A549 (cell line): ENCODE results near the gene B4GALT1. TPM values are rescaled to one million over a fixed set of nuclear protein-coding genes. Genes with fewer than 3 reads are reported as not detected.

Experiments
- ATAC-seq, 2 experiments: fragments of 200-7000 bp in 1 of 2; fragments of >200 bp in 1 of 2; cut with Nextera tagmentation in 1 of 2; cut with Tn5 transposase in 1 of 2; 3 replicates each; pipeline versions ENCODE4 v1.8.0 to v1.9.1; 2018 to 2020; ENCODE audit warnings: mild to moderate bottlenecking in 1 of 2, moderate library complexity in 1 of 2
- CTCF ChIA-PET: fragments of 300-600 bp; sonication (Branson Sonifier 250); formaldehyde crosslinking; extraction: SDS; loops from one replicate; lab custom pipeline; 2021; ENCODE audit warnings: antibody characterized with exemption, inconsistent platforms; lab: Yijun Ruan, JAX
- POLR2A ChIA-PET: fragments of 350-600 bp; formaldehyde crosslinking; extraction: SDS; loops from one replicate; lab custom pipeline; 2021; ENCODE audit warnings: antibody characterized with exemption, inconsistent platforms; lab: Yijun Ruan, JAX
- DNase-seq, 2 experiments: peaks; one replicate each; pipeline versions ENCODE4 v3.0.0 to v3.0.0-alpha.2; 2011 to 2016; ENCODE audit warnings: low read depth in 1 of 2, low spot score in 1 of 2
- FAIRE-seq: peaks from 2 replicates; lab custom pipeline; 2011; peaks lifted over from hg19 to GRCh38; lab: Jason Lieb, UNC
- H3K27ac ChIP-seq, 2 experiments: fragments of >200 bp; sonication (Bioruptor Twin); formaldehyde crosslinking; 3 replicates each; pipeline ENCODE4 v1.5.1; 2016 to 2017
- H3K4me1 ChIP-seq: fragments of >200 bp; sonication (Bioruptor Twin); formaldehyde crosslinking; 3 replicates; pipeline ENCODE4 v1.6.1; 2016
- H3K4me2 ChIP-seq: fragments of >200 bp; sonication (Bioruptor Twin); formaldehyde crosslinking; 3 replicates; pipeline ENCODE4 v1.6.1; 2016
- H3K4me3 ChIP-seq: fragments of >200 bp; sonication (Bioruptor Twin); formaldehyde crosslinking; 3 replicates; pipeline ENCODE4 v1.5.1; 2016
- H3K9me3 ChIP-seq: fragments of >200 bp; sonication (Bioruptor Twin); formaldehyde crosslinking; 3 replicates; pipeline ENCODE4 v1.6.1; 2016
- BHLHE40 ChIP-seq: IDR thresholded peaks from 2 replicates; pipeline ENCODE4 v1.6.1; 2012; ENCODE audit warnings: low read depth, low read length, inconsistent platforms
- EHF ChIP-seq: fragments of 250-450 bp; sonication (Bioruptor Pico); IDR thresholded peaks from 2 replicates; pipeline ENCODE4 v1.5.0; 2020; ENCODE audit warnings: mild to moderate bottlenecking
- EP300 ChIP-seq, 2 experiments: fragments of >200 bp; sonication (Bioruptor Twin); formaldehyde crosslinking; IDR thresholded peaks; 2 replicates in 1 of 2; 3 replicates in 1 of 2; pipeline ENCODE4 v1.6.1; 2016 to 2017
- FOSB ChIP-seq: fragments of 250-450 bp; sonication (Bioruptor Pico); IDR thresholded peaks from 2 replicates; pipeline ENCODE4 v1.5.0; 2020; ENCODE audit warnings: mild to moderate bottlenecking, moderate library complexity
- KDM1A ChIP-seq: fragments of 200-600 bp; sonication (generic); IDR thresholded peaks from 2 replicates; pipeline ENCODE4 v1.6.1; 2016; ENCODE audit warnings: low read depth, mild to moderate bottlenecking
- MAFK ChIP-seq: fragments of 450-650 bp; IDR thresholded peaks from 2 replicates; pipeline ENCODE4 v1.6.1; 2014; ENCODE audit not compliant: partially characterized antibody
- MAZ ChIP-seq: fragments of 150-350 bp; IDR thresholded peaks from 2 replicates; pipeline ENCODE4 v1.6.1; 2014; ENCODE audit warnings: antibody characterized with exemption, low read depth, low read length, borderline replicate concordance
- NFE2L2 ChIP-seq: fragments of 150-350 bp; conservative IDR thresholded peaks from 2 replicates; pipeline ENCODE4 v1.6.1; 2014; ENCODE audit warnings: low read length
- NPAS2 ChIP-seq: fragments of 250-450 bp; sonication (Bioruptor Pico); IDR thresholded peaks from 2 replicates; pipeline ENCODE4 v1.8.0; 2022; ENCODE audit warnings: mild to moderate bottlenecking, moderate library complexity, borderline replicate concordance
- NR3C1 ChIP-seq: fragments of >200 bp; sonication (Bioruptor Twin); formaldehyde crosslinking; IDR thresholded peaks from 3 replicates; pipeline ENCODE4 v1.6.1; 2017
- POLR2AphosphoS2 ChIP-seq: conservative IDR thresholded peaks from 2 replicates; pipeline ENCODE4 v1.6.1; 2012; ENCODE audit warnings: low read length, improper control_type of control experiment, inconsistent platforms
- RCOR1 ChIP-seq: fragments of 150-350 bp; IDR thresholded peaks from 2 replicates; pipeline ENCODE4 v1.6.1; 2014; ENCODE audit warnings: antibody characterized with exemption, low read length, low read depth
- RFX5 ChIP-seq: fragments of 450-650 bp; IDR thresholded peaks from 2 replicates; pipeline ENCODE4 v1.7.1; 2014; ENCODE audit warnings: antibody characterized with exemption, mild to moderate bottlenecking, moderate library complexity
- SREBF2 ChIP-seq: fragments of 450-650 bp; IDR thresholded peaks from 2 replicates; pipeline ENCODE4 v1.6.1; 2014; ENCODE audit warnings: mild to moderate bottlenecking, moderate library complexity
- ZFP36 ChIP-seq: fragments of 450-650 bp; IDR thresholded peaks from 2 replicates; pipeline ENCODE4 v1.6.1; 2014; ENCODE audit warnings: borderline replicate concordance; ENCODE audit not compliant: partially characterized antibody
- WGBS: methylation state at CpG from one replicate; pipeline ENCODE4 v1.1.6; 2017; ENCODE audit errors: missing lambda C conversion rate; 5-methylcytosine and 5-hydroxymethylcytosine counted together
- polyA plus RNA-seq, 4 experiments: library from polyadenylated mRNA; depleted of rRNA in 3 of 4; stranded (reverse); fragments of >200 nt; fragmentation: RNase III in 1 of 4; extraction: RNeasy Plus Mini Kit Qiagen cat#74134 plus additional on column Dnase treatment in 1 of 4; gene quantifications; 2 replicates in 3 of 4; 3 replicates in 1 of 4; pipeline ENCODE4 v1.2.3, GENCODE V29; 2011 to 2017
- TF ChIP-seq, protein P1 (sequence below): fragments of >200 bp; sonication (Bioruptor Twin); formaldehyde crosslinking; IDR thresholded peaks from 3 replicates; pipeline ENCODE4 v1.5.1; 2016
- TF ChIP-seq, protein P2 (sequence below): IDR thresholded peaks from 2 replicates; pipeline ENCODE4 v1.6.1; 2012; ENCODE audit warnings: low read depth, borderline replicate concordance
- TF ChIP-seq, protein P3 (sequence below): IDR thresholded peaks from 2 replicates; pipeline ENCODE4 v1.6.1; 2012
- TF ChIP-seq, protein P4 (sequence below): fragments of 250-450 bp; sonication (Bioruptor Pico); IDR thresholded peaks from 2 replicates; pipeline ENCODE4 v1.5.0; 2021; ENCODE audit warnings: mild to moderate bottlenecking, moderate library complexity, borderline replicate concordance
- TF ChIP-seq, protein P5 (sequence below): fragments of 250-450 bp; sonication (Bioruptor Pico); IDR thresholded peaks from 2 replicates; pipeline ENCODE4 v1.5.0; 2020; ENCODE audit warnings: low read depth, mild to moderate bottlenecking, moderate library complexity

Gene B4GALT1
- polyA plus RNA-seq, 2 of the 4 experiments (the other 2 are of a cell fraction), result 167 to 180 TPM

DNA sequence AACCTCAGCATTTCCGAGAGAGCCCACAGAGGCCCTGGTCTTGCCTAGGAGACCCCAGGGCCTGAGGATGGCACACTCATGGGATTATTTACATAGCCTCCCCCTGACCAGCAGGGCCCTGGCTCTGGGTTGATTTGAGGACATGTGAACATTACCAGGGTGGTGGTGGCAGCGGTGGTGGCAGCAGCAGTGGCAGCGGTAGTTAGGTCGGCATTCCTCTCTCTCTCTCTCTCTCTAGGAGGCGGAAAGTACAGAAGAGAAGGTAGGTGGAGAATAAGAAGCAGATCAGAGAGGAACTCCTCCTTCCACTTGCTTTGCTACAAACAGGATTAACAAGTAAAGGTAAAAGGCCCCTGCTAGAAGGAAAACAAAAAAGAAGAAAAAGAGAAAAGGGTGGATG lies 39.3 kb downstream of the B4GALT1 start:
- H3K4me1 ChIP-seq, result peaks cover 74% of the 10 kb centered on the region
- no peaks in the 10 kb centered on the region for H3K9me3 ChIP-seq
- H3K4me2 ChIP-seq, result no peak overlapping the region
- ChIA-PET POLR2A (interaction anchor here (0.8 kb wide), 1 partner anchor 9 kb away, joined by 3 read pairs; no protein-coding TSS in a partner anchor), CTCF (interaction anchor here (1.0 to 3.3 kb wide), 5 partner anchors 13 to 98 kb away, joined by 3 to 14 read pairs (median 5); no protein-coding TSS in a partner anchor)
- no peak for ATAC-seq
- H3K27ac ChIP-seq, result no peak overlapping the region
- DNase-seq, result no peak
- no peak for FAIRE-seq
- TF ChIP-seq, protein P1, sequence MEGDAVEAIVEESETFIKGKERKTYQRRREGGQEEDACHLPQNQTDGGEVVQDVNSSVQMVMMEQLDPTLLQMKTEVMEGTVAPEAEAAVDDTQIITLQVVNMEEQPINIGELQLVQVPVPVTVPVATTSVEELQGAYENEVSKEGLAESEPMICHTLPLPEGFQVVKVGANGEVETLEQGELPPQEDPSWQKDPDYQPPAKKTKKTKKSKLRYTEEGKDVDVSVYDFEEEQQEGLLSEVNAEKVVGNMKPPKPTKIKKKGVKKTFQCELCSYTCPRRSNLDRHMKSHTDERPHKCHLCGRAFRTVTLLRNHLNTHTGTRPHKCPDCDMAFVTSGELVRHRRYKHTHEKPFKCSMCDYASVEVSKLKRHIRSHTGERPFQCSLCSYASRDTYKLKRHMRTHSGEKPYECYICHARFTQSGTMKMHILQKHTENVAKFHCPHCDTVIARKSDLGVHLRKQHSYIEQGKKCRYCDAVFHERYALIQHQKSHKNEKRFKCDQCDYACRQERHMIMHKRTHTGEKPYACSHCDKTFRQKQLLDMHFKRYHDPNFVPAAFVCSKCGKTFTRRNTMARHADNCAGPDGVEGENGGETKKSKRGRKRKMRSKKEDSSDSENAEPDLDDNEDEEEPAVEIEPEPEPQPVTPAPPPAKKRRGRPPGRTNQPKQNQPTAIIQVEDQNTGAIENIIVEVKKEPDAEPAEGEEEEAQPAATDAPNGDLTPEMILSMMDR, result no peak
- TF ChIP-seq NR3C1 (no peak), POLR2AphosphoS2 (no peak), RCOR1 (no peak), BHLHE40 (no peak), ZFP36 (no peak), SREBF2 (no peak), EP300 (IDR thresholded peaks at IDR 0.05) (no peak), NFE2L2 (no peak), FOSB (CRISPR knock-in tag) (no peak), EHF (no peak), MAZ (no peak), MAFK (no peak), KDM1A (no peak), NPAS2 (CRISPR knock-in tag) (no peak), RFX5 (no peak)
- TF ChIP-seq, protein P2, sequence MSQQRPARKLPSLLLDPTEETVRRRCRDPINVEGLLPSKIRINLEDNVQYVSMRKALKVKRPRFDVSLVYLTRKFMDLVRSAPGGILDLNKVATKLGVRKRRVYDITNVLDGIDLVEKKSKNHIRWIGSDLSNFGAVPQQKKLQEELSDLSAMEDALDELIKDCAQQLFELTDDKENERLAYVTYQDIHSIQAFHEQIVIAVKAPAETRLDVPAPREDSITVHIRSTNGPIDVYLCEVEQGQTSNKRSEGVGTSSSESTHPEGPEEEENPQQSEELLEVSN, result no peak
- TF ChIP-seq, protein P3, sequence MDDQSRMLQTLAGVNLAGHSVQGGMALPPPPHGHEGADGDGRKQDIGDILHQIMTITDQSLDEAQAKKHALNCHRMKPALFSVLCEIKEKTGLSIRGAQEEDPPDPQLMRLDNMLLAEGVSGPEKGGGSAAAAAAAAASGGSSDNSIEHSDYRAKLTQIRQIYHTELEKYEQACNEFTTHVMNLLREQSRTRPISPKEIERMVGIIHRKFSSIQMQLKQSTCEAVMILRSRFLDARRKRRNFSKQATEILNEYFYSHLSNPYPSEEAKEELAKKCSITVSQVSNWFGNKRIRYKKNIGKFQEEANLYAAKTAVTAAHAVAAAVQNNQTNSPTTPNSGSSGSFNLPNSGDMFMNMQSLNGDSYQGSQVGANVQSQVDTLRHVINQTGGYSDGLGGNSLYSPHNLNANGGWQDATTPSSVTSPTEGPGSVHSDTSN, result no peak
- TF ChIP-seq, protein P4, sequence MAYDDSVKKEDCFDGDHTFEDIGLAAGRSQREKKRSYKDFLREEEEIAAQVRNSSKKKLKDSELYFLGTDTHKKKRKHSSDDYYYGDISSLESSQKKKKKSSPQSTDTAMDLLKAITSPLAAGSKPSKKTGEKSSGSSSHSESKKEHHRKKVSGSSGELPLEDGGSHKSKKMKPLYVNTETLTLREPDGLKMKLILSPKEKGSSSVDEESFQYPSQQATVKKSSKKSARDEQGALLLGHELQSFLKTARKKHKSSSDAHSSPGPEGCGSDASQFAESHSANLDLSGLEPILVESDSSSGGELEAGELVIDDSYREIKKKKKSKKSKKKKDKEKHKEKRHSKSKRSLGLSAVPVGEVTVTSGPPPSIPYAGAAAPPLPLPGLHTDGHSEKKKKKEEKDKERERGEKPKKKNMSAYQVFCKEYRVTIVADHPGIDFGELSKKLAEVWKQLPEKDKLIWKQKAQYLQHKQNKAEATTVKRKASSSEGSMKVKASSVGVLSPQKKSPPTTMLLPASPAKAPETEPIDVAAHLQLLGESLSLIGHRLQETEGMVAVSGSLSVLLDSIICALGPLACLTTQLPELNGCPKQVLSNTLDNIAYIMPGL (CRISPR knock-in tag), result no peak
- TF ChIP-seq, protein P5, sequence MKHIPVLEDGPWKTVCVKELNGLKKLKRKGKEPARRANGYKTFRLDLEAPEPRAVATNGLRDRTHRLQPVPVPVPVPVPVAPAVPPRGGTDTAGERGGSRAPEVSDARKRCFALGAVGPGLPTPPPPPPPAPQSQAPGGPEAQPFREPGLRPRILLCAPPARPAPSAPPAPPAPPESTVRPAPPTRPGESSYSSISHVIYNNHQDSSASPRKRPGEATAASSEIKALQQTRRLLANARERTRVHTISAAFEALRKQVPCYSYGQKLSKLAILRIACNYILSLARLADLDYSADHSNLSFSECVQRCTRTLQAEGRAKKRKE (CRISPR knock-in tag), result no peak
- 69% methylated on average over 5 of the region's 5 CpGs for WGBS
- no peak overlapping the region for H3K4me3 ChIP-seq
